Stimulated activated CD4-positive, alpha-beta T cell treated with anti-CD3 and anti-CD28 coated beads, TNF-alpha, amount 100 ng/mL, for 24 hours (primary cell): Measurements from ENCODE around the gene RGL2.
A peak's percentile ranks its signal among the peaks of the same experiment; 100 is the strongest.
"Not testable (repeated sequence)": the region's sequence is repeated elsewhere in the genome, so short reads cannot be mapped to it uniquely, and the experiment has no call there.

ENCODE experiments used
- DNase-seq, 3 experiments: peaks; one replicate each; pipeline ENCODE4 v3.0.0-alpha.2; 2020; ENCODE audit warnings: low read depth in 3 of 3

Gene RGL2, protein sequence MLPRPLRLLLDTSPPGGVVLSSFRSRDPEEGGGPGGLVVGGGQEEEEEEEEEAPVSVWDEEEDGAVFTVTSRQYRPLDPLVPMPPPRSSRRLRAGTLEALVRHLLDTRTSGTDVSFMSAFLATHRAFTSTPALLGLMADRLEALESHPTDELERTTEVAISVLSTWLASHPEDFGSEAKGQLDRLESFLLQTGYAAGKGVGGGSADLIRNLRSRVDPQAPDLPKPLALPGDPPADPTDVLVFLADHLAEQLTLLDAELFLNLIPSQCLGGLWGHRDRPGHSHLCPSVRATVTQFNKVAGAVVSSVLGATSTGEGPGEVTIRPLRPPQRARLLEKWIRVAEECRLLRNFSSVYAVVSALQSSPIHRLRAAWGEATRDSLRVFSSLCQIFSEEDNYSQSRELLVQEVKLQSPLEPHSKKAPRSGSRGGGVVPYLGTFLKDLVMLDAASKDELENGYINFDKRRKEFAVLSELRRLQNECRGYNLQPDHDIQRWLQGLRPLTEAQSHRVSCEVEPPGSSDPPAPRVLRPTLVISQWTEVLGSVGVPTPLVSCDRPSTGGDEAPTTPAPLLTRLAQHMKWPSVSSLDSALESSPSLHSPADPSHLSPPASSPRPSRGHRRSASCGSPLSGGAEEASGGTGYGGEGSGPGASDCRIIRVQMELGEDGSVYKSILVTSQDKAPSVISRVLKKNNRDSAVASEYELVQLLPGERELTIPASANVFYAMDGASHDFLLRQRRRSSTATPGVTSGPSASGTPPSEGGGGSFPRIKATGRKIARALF

GRCh38 chr6:33298773-33299236, at the start of gene RGL2:
RGL2 (minus strand) TSS chr6:33298942; CDS start chr6:33298610, 332 bp downstream.
- DNase-seq, result peak in 1 of 3 experiments; percentile 56

GRCh38 chr6:33347816-33348215, 49.1 kb upstream of the RGL2 start:
- DNase-seq, result no peak

- DNase-seq, result not testable (repeated sequence)
Observed at GRCh38 chr6:33346972-33347371, 48.2 kb upstream of the RGL2 start.

DNA sequence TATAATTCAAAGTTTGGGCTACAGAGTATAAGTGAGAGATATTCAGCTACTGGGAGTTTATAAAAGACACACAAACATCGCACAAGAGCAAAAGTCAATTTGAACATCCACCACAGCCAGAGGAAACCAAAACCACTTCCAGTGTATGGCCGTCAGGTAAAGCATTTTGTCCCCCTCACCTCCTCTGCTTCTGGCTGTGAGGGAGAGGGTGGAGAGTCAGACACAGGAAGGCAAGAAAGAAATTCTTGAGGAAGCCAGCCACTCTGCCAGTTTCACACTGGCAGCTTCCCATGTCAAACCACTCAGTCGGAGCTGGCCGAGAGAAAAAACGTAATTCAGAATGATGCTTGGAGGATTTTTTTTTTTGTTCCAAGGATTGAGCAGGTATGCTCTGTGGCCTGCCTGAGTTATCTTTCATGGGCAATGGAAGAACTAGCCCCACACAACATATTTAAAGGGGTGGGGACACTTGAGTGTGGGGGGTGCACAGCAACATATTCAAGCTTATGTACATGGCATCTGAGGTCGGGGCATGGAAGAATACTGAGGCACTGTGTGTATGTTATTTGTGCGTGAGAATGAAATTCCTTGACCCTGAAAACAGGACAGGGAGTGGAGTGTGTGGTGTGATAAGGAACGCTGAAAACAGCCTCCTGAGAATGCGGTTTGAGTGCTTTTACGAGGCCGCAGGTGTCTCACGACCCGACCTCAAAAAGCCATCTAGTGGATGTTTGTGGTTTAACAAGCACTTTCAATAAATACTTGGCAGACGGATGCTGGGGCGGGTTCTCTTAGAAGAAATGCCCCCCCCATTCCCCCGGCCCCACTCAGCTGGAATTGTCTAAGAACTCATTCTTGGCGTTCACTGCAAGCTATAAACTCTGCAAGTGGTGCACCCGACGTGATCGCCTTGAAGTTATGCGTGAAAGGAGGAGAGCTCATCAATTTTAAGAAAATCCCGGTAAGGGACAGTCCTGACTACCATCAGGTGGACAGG, 46.3 kb upstream of the RGL2 start:
- DNase-seq, result peak in 2 of 3 experiments; percentile 33 to 46

GRCh38 chr6:33343953-33344611, 45.3 kb upstream of the RGL2 start:
- DNase-seq, result no peak

DNA sequence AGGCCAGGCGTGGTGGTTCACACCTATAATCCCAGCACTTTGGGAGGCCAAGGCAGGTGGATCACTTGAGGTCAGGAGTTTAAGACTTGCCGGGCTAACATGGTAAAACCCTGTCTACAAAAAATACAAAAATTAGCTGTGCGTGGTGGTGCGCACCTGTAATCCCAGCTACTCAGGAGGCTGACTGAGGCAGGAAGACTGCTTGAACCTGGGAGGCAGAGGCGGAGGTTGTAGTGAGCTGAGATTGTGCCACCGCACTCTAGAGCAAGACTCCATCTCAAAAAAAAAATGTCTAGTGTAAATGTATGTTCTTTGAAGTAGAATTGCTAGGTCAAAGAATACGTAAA, 44.8 kb upstream of the RGL2 start:
- not testable (repeated sequence) for DNase-seq

GRCh38 chr6:33339193-33339592, 40.5 kb upstream of the RGL2 start:
- no peak for DNase-seq

- DNase-seq, result no peak
Observed at GRCh38 chr6:33336495-33336894, 37.8 kb upstream of the RGL2 start.

DNA sequence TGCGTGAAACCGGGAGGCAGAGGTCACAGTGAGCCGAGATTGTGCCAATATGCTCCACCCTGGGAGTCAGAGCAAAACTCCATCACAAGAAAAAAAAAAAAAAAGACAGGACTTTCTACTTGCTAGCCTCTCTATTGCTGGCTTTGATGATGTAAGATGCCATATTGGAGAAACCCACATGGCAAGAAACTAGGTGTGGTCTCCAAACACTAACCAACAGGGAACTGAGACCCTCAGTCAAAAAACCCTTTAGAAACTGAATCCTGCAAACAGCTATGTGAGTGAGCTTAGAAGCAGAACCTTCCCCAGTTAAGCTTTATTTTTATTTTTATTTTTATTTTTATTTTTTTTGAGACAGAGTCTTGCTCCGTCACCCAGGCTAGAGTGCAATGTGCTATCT, 37.2 kb upstream of the RGL2 start:
- DNase-seq, result no peak

DNA sequence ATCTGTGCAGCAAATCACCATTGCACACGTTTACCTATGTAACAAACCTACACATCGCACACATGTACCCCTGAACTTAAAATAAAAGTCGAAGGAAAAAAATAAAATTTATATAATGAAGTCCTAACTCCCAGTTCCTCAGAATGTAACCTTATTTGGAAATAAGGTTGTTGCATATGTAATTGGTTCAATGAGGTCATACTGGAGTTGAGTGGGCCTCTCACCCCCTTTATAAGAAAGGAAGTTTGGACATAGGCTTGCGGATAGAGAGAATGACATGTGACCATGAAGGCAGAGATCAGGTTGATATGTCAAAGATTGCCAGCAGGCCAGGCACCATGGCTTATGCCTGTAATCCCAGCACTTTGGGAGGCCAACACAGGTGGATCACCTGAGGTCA, 34.9 kb upstream of the RGL2 start:
- no peak for DNase-seq

GRCh38 chr6:33330736-33331135, 32.0 kb upstream of the RGL2 start:
- DNase-seq, result no peak

DNA sequence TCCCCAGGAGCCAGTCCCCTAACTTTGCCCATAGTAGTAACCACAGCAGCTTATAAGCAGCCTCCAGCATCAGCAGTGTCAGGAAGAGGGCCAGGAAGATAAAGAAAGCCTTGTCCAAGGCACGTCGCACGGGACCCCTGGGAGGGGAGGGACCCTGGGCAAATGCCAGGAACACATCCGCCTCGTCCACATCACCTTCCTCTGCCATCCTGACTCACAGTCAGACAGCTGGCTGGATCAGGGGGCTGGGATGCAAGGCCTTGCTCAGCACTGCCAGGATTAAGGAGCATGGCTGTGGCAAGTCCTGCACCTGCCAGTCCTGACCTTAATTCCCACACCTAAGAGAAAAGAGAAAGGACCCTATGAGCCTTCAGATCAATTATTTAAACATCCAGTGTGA, 30.3 kb upstream of the RGL2 start:
- DNase-seq, result no peak

DNA sequence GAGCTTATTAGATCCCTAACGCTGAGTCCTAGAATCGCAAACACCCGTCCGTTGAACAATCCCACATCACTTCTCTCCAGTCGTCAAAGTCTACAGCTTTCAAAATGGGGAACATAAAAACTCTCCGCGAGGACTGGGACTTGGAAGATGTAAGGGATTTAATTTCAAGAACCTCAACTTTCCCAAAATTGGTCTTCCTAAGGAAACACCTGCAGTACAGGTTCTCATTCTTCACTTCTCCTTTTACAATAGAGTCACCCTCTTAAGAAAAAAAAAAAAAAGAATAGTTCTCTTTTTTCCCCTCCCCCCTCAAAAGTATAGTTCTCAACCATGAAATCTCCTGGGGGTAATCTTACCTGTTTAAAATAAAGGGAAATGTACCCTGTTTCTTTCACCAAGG, 25.4 kb upstream of the RGL2 start:
- DNase-seq, result no peak

DNA sequence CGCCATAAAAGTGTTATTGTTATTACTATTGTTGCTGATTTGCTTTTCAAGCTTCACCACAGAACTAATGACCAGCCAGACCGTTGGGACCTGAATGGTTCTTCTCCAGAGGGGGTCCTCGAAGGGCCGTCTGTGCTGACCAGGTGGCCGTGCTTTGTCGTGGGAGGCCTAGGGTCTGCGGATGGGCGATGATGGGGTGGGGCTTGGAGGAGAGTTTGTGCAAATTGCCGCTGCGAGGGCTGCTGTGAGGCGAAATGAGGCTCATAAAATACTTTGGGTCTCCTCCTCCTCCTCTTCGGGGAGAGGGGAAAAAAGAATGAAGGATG, 24.8 kb upstream of the RGL2 start:
- no peak for DNase-seq

- DNase-seq, result no peak
Observed at GRCh38 chr6:33321227-33321626, 22.5 kb upstream of the RGL2 start.

DNA sequence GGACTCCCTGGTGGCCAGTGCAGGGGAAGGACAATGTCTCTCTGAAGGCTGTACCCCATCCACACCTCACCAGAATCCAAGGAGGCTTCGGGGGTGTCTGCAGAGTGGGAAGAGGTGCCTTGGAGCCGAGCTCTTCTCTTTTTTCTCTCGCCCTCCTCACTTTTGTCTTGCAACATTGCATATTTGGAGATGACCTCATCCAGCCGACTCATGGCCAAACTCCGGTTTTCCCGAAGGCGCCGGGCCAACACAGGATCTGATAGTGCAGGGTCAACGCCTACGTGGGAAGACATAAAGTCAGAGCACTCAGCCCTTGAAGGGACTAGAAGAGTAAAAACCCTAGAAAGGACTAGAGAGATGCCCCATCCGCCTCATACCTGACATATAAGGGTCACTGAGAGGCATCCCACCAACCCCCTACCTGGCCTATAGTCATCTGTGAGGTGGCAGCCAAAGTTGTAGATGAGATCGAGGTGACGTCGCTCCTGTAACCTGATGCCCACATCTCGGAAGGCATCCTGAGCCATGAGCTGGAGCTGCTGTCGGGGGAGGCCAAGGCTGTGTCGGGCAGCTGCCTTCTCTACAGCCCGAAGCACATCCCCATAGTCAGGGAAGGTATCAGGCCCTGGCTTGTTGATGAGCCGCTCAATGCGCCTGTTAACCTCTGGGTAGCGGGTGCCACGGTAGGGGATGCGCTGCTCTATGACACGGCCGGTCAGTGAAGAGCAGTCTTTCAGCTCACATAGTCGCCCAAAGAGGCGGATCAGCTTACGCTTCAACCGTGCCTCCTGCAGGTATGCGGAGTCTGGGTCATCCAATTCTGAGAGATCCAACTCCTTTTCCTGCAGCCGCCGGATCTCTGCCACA, 21.8 kb upstream of the RGL2 start:
- no peak for DNase-seq

GRCh38 chr6:33319939-33320314, 21.2 kb upstream of the RGL2 start:
- DNase-seq, result no peak

GRCh38 chr6:33318426-33319073, 19.8 kb upstream of the RGL2 start:
- DNase-seq, result no peak

DNA sequence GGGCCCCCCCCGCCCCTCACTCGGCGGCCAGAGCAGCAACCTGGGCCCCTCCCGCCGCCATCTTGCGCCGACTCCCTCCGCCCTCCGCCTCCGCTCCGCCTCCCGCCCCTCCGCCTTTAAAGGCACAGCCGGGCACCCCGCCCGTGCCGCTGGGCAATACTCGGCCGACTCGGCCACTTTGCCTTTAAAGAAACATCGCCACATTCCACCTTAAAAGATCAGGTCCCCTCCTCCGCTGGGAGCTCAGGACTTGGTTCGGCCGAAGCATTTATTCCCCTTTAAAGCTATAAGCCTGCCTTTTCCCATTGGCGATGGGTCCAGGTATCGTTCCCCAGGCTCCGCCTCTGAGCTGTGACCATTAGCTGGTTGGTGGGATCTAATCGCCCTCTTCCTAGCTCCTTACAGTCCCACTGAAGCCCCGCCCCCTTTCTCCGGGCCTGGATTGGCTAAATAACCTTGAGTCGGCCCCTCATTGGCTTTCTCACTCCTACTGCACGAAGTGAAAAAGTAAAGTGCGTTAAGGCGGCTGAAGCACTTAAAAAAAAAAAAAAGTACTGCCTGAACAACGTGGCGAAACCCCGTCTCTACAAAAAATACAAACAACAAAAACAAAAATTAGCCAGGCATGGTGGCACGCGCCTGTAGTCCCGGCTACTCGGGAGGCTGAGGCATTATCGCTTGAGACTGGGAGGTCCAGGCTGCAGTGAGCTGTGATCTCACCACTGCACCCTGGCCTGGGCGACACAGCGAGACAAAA, 19.1 kb upstream of the RGL2 start, which contains the start of gene ZBTB22:
Gene ZBTB22 (minus strand): TSS at position 76 of the 757 bp plus-strand sequence. CDS start 828 bp downstream, outside the sequence.
- DNase-seq, result peak; percentile 88 to 96 (median 92)
